ENCODE data around the gene SLC4A11.
"Not testable (repeated sequence)": the region's sequence is repeated elsewhere in the genome, so short reads cannot be mapped to it uniquely, and the experiment has no call there.

DNA sequence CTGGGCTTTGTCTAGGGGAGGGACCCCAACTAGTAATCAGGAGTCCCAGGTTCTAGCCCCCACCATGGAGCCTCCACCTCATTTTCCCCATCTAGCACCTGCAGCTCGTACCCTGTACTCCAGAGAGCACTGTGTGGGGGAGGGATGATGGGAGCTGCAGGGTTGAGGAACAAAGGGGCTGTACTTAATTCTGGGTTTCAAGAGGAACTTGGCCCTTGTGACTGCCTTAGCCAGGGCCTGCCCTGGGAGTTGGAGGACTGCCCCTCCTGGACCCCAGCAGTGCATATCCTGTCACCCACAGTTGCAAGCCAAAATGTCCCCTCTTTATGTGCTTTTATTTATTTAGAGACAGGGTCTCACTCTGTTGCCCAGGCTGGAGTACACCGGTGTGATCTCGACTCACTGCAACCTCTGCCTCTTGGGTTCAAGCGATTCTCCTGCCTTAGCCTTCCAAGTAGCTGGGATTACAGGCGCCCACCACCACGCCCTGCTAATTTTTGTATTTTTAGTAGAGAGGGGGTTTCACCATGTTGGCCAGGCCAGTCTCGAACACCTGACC is 23.6 kb downstream of the SLC4A11 start:
- TF ChIP-seq, protein P1, sequence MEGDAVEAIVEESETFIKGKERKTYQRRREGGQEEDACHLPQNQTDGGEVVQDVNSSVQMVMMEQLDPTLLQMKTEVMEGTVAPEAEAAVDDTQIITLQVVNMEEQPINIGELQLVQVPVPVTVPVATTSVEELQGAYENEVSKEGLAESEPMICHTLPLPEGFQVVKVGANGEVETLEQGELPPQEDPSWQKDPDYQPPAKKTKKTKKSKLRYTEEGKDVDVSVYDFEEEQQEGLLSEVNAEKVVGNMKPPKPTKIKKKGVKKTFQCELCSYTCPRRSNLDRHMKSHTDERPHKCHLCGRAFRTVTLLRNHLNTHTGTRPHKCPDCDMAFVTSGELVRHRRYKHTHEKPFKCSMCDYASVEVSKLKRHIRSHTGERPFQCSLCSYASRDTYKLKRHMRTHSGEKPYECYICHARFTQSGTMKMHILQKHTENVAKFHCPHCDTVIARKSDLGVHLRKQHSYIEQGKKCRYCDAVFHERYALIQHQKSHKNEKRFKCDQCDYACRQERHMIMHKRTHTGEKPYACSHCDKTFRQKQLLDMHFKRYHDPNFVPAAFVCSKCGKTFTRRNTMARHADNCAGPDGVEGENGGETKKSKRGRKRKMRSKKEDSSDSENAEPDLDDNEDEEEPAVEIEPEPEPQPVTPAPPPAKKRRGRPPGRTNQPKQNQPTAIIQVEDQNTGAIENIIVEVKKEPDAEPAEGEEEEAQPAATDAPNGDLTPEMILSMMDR (IDR thresholded peaks at IDR 0.05; ENCODE audit: low read depth, low read length), result not testable (repeated sequence)
- TF ChIP-seq EZH2phosphoT487 (IDR thresholded peaks at IDR 0.05; ENCODE audit: low read depth), result not testable (repeated sequence)
